ENCODE measurements around the gene P3H2.
"Not testable (repeated sequence)": the region's sequence is repeated elsewhere in the genome, so short reads cannot be mapped to it uniquely, and the experiment has no call there.

Gene P3H2

GRCh38 chr3:189962466-189962865 lies 158.2 kb downstream of the P3H2 start:
- no peak overlapping the region for H3K9ac ChIP-seq
- no peaks in the 10 kb centered on the region for H3K79me2 ChIP-seq (ENCODE audit: insufficient read depth, low read depth)
- H3K4me3 ChIP-seq (IDR thresholded peaks at IDR 0.05; ENCODE audit: insufficient read depth, low read depth, low read length): no peak overlapping the region
- H3K4me2 ChIP-seq: no peak overlapping the region
- H3K36me3 ChIP-seq (ENCODE audit: insufficient read depth): no peaks in the 10 kb centered on the region
- no peaks in the 10 kb centered on the region for H3K27me3 ChIP-seq (ENCODE audit: insufficient read depth, low read depth)
- TF ChIP-seq CTCF (conservative IDR thresholded peaks at IDR 0.05; ENCODE audit: low read depth, low read length): no peak
- H2AFZ ChIP-seq (ENCODE audit: low read depth): no peak overlapping the region
- no peaks in the 10 kb centered on the region for H4K20me1 ChIP-seq (ENCODE audit: insufficient read depth)
- no peak overlapping the region for H3K27ac ChIP-seq
- peaks cover 9% of the 10 kb centered on the region for H3K4me1 ChIP-seq (ENCODE audit: low read depth, poor library complexity, severe bottlenecking)

GRCh38 chr3:189961522-189962161 lies 159.1 kb downstream of the P3H2 start:
- Histone ChIP-seq H3K4me3 (IDR thresholded peaks at IDR 0.05; ENCODE audit: insufficient read depth, low read depth, low read length) (no peak overlapping the region), H3K36me3 (ENCODE audit: insufficient read depth) (no peaks in the 10 kb centered on the region), H3K79me2 (ENCODE audit: insufficient read depth, low read depth) (no peaks in the 10 kb centered on the region), H4K20me1 (ENCODE audit: insufficient read depth) (no peaks in the 10 kb centered on the region), H3K27ac (no peak overlapping the region), H3K4me2 (peak overlapping the region; percentile 27), H3K27me3 (ENCODE audit: insufficient read depth, low read depth) (no peaks in the 10 kb centered on the region), H3K4me1 (ENCODE audit: low read depth, poor library complexity, severe bottlenecking) (peaks cover 6% of the 10 kb centered on the region), H3K9ac (no peak overlapping the region), H2AFZ (ENCODE audit: low read depth) (peak overlapping the region; percentile 63)
- TF ChIP-seq CTCF (conservative IDR thresholded peaks at IDR 0.05; ENCODE audit: low read depth, low read length): peak; percentile 96

- peak overlapping the region; percentile 63 for H2AFZ ChIP-seq (ENCODE audit: low read depth)
- not testable (repeated sequence) for H4K20me1 ChIP-seq (ENCODE audit: insufficient read depth); H3K79me2 ChIP-seq (ENCODE audit: insufficient read depth, low read depth); H3K27me3 ChIP-seq (ENCODE audit: insufficient read depth, low read depth); H3K4me3 ChIP-seq (IDR thresholded peaks at IDR 0.05; ENCODE audit: insufficient read depth, low read depth, low read length); H3K4me1 ChIP-seq (ENCODE audit: low read depth, poor library complexity, severe bottlenecking); H3K36me3 ChIP-seq (ENCODE audit: insufficient read depth); H3K9ac ChIP-seq; H3K27ac ChIP-seq
- H3K4me2 ChIP-seq: peak overlapping the region; percentile 27
Measured at GRCh38 chr3:189961086-189961485, 159.6 kb downstream of the P3H2 start.

GRCh38 chr3:189954733-189955665 lies 165.7 kb downstream of the P3H2 start:
- no peak overlapping the region for H3K4me3 ChIP-seq (IDR thresholded peaks at IDR 0.05; ENCODE audit: insufficient read depth, low read depth, low read length)
- no peaks in the 10 kb centered on the region for H4K20me1 ChIP-seq (ENCODE audit: insufficient read depth)
- no peak overlapping the region for H3K27ac ChIP-seq
- no peak overlapping the region for H2AFZ ChIP-seq (ENCODE audit: low read depth)
- H3K27me3 ChIP-seq (ENCODE audit: insufficient read depth, low read depth): no peaks in the 10 kb centered on the region
- no peaks in the 10 kb centered on the region for H3K4me1 ChIP-seq (ENCODE audit: low read depth, poor library complexity, severe bottlenecking)
- H3K79me2 ChIP-seq (ENCODE audit: insufficient read depth, low read depth): no peaks in the 10 kb centered on the region
- no peak for TF ChIP-seq CTCF (conservative IDR thresholded peaks at IDR 0.05; ENCODE audit: low read depth, low read length)
- no peak overlapping the region for H3K4me2 ChIP-seq
- no peak overlapping the region for H3K9ac ChIP-seq
- no peaks in the 10 kb centered on the region for H3K36me3 ChIP-seq (ENCODE audit: insufficient read depth)

GRCh38 chr3:189953551-189953950 lies 167.1 kb downstream of the P3H2 start:
- no peaks in the 10 kb centered on the region for H3K4me1 ChIP-seq (ENCODE audit: low read depth, poor library complexity, severe bottlenecking)
- H3K4me3 ChIP-seq (IDR thresholded peaks at IDR 0.05; ENCODE audit: insufficient read depth, low read depth, low read length): no peak overlapping the region
- no peaks in the 10 kb centered on the region for H3K27me3 ChIP-seq (ENCODE audit: insufficient read depth, low read depth)
- H3K27ac ChIP-seq: no peak overlapping the region
- H3K79me2 ChIP-seq (ENCODE audit: insufficient read depth, low read depth): no peaks in the 10 kb centered on the region
- H3K9ac ChIP-seq: no peak overlapping the region
- no peak overlapping the region for H2AFZ ChIP-seq (ENCODE audit: low read depth)
- TF ChIP-seq CTCF (conservative IDR thresholded peaks at IDR 0.05; ENCODE audit: low read depth, low read length): no peak
- no peaks in the 10 kb centered on the region for H4K20me1 ChIP-seq (ENCODE audit: insufficient read depth)
- no peak overlapping the region for H3K4me2 ChIP-seq
- H3K36me3 ChIP-seq (ENCODE audit: insufficient read depth): no peaks in the 10 kb centered on the region

Measured in KMS-11 (cell line).